Trophoblast cell (in vitro differentiated cells and primary cell): ENCODE results near the gene DLG4.
A peak's percentile ranks its signal among the peaks of the same experiment; 100 is the strongest.

Source experiments
- DNase-seq, 2 donors: peaks; one replicate each; pipeline ENCODE4 v3.0.0-alpha.2; 2016
- H2AFZ ChIP-seq: 2 replicates; pipeline ENCODE4 v1.6.1; 2013; ENCODE audit warnings: low read length, moderate library complexity, mild to moderate bottlenecking; ENCODE audit not compliant: insufficient read depth, poor library complexity
- H2AK5ac ChIP-seq: 2 replicates; pipeline ENCODE4 v1.6.1; 2013; ENCODE audit warnings: mild to moderate bottlenecking, low read length
- H2BK120ac ChIP-seq: 2 replicates; pipeline ENCODE4 v1.6.1; 2013; ENCODE audit warnings: low read length, mild to moderate bottlenecking, moderate library complexity; ENCODE audit not compliant: insufficient read depth, poor library complexity
- H2BK12ac ChIP-seq: 2 replicates; pipeline ENCODE4 v1.6.1; 2013; ENCODE audit warnings: mild to moderate bottlenecking, low read length, moderate library complexity
- H2BK5ac ChIP-seq: 2 replicates; pipeline ENCODE4 v1.6.1; 2013; ENCODE audit warnings: low read length, low read depth, moderate library complexity, mild to moderate bottlenecking; ENCODE audit not compliant: poor library complexity
- H3K14ac ChIP-seq: 2 replicates; pipeline ENCODE4 v1.6.1; 2013; ENCODE audit warnings: mild to moderate bottlenecking, low read length
- H3K18ac ChIP-seq: 2 replicates; pipeline ENCODE4 v1.6.1; 2013; ENCODE audit warnings: mild to moderate bottlenecking, low read length
- H3K23ac ChIP-seq: 2 replicates; pipeline ENCODE4 v1.6.1; 2013; ENCODE audit warnings: low read length
- H3K27ac ChIP-seq: 2 replicates; pipeline ENCODE4 v1.5.1; 2013; ENCODE audit warnings: low read depth, mild to moderate bottlenecking, inconsistent platforms, low read length, moderate library complexity
- H3K27me3 ChIP-seq: 2 replicates; pipeline ENCODE4 v1.6.1; 2013; ENCODE audit warnings: inconsistent platforms, mild to moderate bottlenecking, low read length, moderate library complexity; ENCODE audit not compliant: insufficient read depth
- H3K36me3 ChIP-seq, 2 experiments: 1 replicate in 1 of 2; 2 replicates in 1 of 2; pipeline ENCODE4 v1.6.1; 2013; ENCODE audit warnings: low read length in 2 of 2, mild to moderate bottlenecking in 2 of 2, moderate library complexity in 1 of 2; ENCODE audit not compliant: insufficient read depth in 2 of 2, control insufficient read depth in 1 of 2
- H3K4ac ChIP-seq: 2 replicates; pipeline ENCODE4 v1.6.1; 2013; ENCODE audit warnings: low read depth, mild to moderate bottlenecking, low read length, moderate library complexity
- H3K4me1 ChIP-seq, 2 experiments: 1 replicate in 1 of 2; 2 replicates in 1 of 2; pipeline ENCODE4 v1.6.1; 2013; ENCODE audit warnings: low read length in 2 of 2, mild to moderate bottlenecking in 2 of 2, moderate library complexity in 1 of 2; ENCODE audit not compliant: insufficient read depth in 2 of 2, control insufficient read depth in 1 of 2
- H3K4me2 ChIP-seq: 2 replicates; pipeline ENCODE4 v1.6.1; 2013; ENCODE audit warnings: inconsistent platforms, mild to moderate bottlenecking, low read length, moderate library complexity
- H3K4me3 ChIP-seq: 2 replicates; pipeline ENCODE4 v1.5.1; 2013; ENCODE audit warnings: mild to moderate bottlenecking, low read depth, low read length, inconsistent platforms
- H3K79me1 ChIP-seq: one replicate; pipeline ENCODE4 v1.6.1; 2013; ENCODE audit warnings: low read length
- H3K79me2 ChIP-seq: 2 replicates; pipeline ENCODE4 v1.6.1; 2013; ENCODE audit warnings: low read length, mild to moderate bottlenecking; ENCODE audit not compliant: control insufficient read depth, insufficient read depth, poor library complexity
- H3K9ac ChIP-seq: 2 replicates; pipeline ENCODE4 v1.6.1; 2013; ENCODE audit warnings: mild to moderate bottlenecking, low read length
- H3K9me3 ChIP-seq: 2 replicates; pipeline ENCODE4 v1.6.1; 2013; ENCODE audit warnings: low read depth, mild to moderate bottlenecking, control low read depth, inconsistent platforms, low read length; ENCODE audit not compliant: insufficient read depth
- H4K12ac ChIP-seq: 2 replicates; pipeline ENCODE4 v1.6.1; 2013; ENCODE audit warnings: low read depth, mild to moderate bottlenecking, low read length, moderate library complexity
- H4K8ac ChIP-seq: 2 replicates; pipeline ENCODE4 v1.6.1; 2013; ENCODE audit warnings: low read depth, mild to moderate bottlenecking, low read length, moderate library complexity
- H4K91ac ChIP-seq: one replicate; pipeline ENCODE4 v1.6.1; 2013; ENCODE audit warnings: low read depth, mild to moderate bottlenecking, low read length, moderate library complexity
- WGBS: extraction: QIAGEN DNeasy Blood & Tissue Kit; methylation state at CpG from one replicate; pipeline ENCODE4 v1.1.7; 2013; ENCODE audit warnings: missing lambda C conversion rate; ENCODE audit not compliant: insufficient read length, insufficient coverage; ENCODE audit errors: extremely low coverage; 5-methylcytosine and 5-hydroxymethylcytosine counted together

DLG4 gene

DNA sequence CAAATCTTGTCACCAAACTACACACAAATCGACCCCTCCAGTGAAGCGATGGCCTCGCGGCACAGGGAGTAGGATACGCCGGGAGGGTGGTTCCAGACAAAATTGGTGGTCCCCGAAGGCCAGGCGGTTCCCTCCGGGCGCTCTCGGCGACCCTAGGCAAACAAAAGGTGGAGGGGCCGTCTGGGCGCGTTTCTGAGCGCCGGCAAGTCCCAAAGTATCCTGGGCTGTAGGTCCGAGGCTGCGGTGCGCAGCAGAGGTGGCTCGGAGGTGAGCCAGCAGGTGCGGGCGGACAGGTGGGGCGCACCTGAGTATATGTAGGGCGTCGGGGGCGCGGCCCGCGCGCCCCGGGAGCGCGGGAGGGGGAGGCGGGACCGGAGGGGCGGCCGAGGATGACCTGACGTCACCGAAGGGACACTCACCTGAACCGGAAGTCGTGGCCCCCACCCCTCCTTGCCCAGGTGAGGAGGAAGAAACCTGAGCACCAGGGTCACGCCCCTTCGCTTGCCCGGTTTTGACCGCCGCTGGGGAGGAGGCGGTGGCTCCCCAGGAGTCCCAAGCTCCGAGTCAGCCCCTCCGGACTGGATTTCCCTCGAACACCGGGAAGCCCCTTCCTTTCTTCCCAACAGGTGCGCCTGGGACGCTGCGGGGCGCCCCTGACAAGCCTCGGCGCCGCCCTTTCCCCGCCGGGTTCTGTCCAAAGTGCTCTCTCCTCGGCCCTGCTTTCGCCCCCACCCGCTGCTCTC lies 42.7 kb upstream of the DLG4 start, which contains the start of gene CLDN7:
TSS of gene CLDN7 (minus strand) at position 287 of the 743 bp plus-strand sequence. CDS start 435 bp downstream, outside the sequence.
- Histone ChIP-seq H2BK12ac (peak within 1 kb of the TSS; percentile 47), H3K27ac (peak within 1 kb of the TSS; percentile 84), H3K36me3 (peaks cover 14 to 20% of the 10 kb centered on the region in 2 experiments), H3K79me1 (peaks cover 28% of the 10 kb centered on the region), H3K4me1 (peaks cover 10 to 17% of the 10 kb centered on the region in 2 experiments), H2BK120ac (peak within 1 kb of the TSS; percentile 81), H4K12ac (peak within 1 kb of the TSS; percentile 72), H3K4me2 (peak within 1 kb of the TSS; percentile 68), H2AK5ac (peak within 1 kb of the TSS; percentile 81), H3K23ac (peak within 1 kb of the TSS; percentile 37), H3K14ac (peak within 1 kb of the TSS; percentile 84), H2AFZ (peak within 1 kb of the TSS; percentile 69), H4K91ac (peak within 1 kb of the TSS; percentile 92), H3K9ac (peak within 1 kb of the TSS; percentile 79), H3K9me3 (peaks cover 2% of the 10 kb centered on the region), H2BK5ac (peak within 1 kb of the TSS; percentile 87), H3K27me3 (no peaks in the 10 kb centered on the region), H3K18ac (peak within 1 kb of the TSS; percentile 78), H3K4me3 (peak within 1 kb of the TSS; percentile 87), H3K79me2 (peaks cover 25% of the 10 kb centered on the region), H4K8ac (peak within 1 kb of the TSS; percentile 61), H3K4ac (peak within 1 kb of the TSS; percentile 88)
- WGBS: no CpG with 5 or more reads among the region's 64 CpGs
- DNase-seq: peak; percentile 82 to 85

- H3K18ac ChIP-seq: peak overlapping the region; percentile 68
- H3K4me2 ChIP-seq: peak overlapping the region; percentile 68
- peak overlapping the region; percentile 57 for H2AK5ac ChIP-seq
- peak overlapping the region; percentile 74 for H3K14ac ChIP-seq
- H3K27me3 ChIP-seq: no peaks in the 10 kb centered on the region
- peak overlapping the region; percentile 80 for H2BK5ac ChIP-seq
- H3K4me3 ChIP-seq: peak overlapping the region; percentile 87
- peak overlapping the region; percentile 79 for H3K9ac ChIP-seq
- DNase-seq: peak; percentile 65 to 70
- peak overlapping the region; percentile 66 for H2AFZ ChIP-seq
- H4K12ac ChIP-seq: peak overlapping the region; percentile 72
- peak overlapping the region; percentile 81 for H2BK120ac ChIP-seq
- H3K27ac ChIP-seq: peak overlapping the region; percentile 81
- H3K79me2 ChIP-seq: peaks cover 25% of the 10 kb centered on the region
- peak overlapping the region; percentile 88 for H3K4ac ChIP-seq
- H3K9me3 ChIP-seq: peaks cover 2% of the 10 kb centered on the region
- peak overlapping the region; percentile 61 for H4K8ac ChIP-seq
- no CpG with 5 or more reads among the region's 71 CpGs for WGBS
- H3K79me1 ChIP-seq: peaks cover 28% of the 10 kb centered on the region
- peak overlapping the region; percentile 14 for H3K23ac ChIP-seq
- peaks cover 18 to 25% of the 10 kb centered on the region in 2 experiments for H3K36me3 ChIP-seq
- peak overlapping the region; percentile 80 for H4K91ac ChIP-seq
- peaks cover 10 to 17% of the 10 kb centered on the region in 2 experiments for H3K4me1 ChIP-seq
- peak overlapping the region; percentile 47 for H2BK12ac ChIP-seq
These were observed 41.9 kb upstream of the DLG4 start for GRCh38 chr17:7261379-7262191.

DNA sequence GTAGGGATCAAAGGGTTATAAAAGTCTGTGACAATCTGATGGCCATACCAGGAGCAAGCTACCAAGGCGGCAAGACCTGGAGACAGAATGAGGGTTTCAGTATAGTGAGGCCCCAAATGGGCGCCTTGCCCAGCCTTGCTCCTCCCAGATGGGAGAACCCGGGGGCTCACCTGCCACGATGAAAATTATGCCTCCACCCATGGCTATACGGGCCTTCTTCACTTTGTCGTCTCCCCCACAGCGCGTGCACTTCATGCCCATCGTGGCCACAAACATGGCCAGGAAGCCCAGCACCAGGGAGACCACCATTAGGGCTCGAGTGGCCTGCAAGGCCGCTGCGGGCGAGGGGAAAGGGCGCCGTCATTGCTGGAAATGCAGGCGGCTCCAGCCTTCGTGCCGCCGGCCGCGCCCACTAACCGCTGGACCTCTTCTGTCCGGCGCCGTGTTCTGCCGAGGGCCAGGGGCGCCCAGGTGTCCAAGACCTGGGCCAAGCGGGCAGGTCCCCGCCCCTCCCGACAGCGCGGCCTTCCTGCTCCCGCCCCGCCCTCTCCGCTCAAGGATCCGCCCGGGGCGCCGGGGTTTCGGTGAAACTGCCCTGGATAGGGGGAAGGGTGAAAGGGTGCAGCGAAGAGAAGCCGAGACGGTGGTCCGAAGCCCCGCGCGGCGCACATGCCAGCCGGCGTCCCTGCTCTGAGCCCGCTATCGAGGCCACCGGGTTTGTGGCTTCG lies 41.2 kb upstream of the DLG4 start:
- H3K9me3 ChIP-seq: peaks cover 2% of the 10 kb centered on the region
- H3K9ac ChIP-seq: peak overlapping the region; percentile 79
- H2BK5ac ChIP-seq: peak overlapping the region; percentile 80
- peak; percentile 86 for DNase-seq
- H3K4me3 ChIP-seq: peak overlapping the region; percentile 87
- no peak overlapping the region for H3K23ac ChIP-seq
- peaks cover 25% of the 10 kb centered on the region for H3K79me2 ChIP-seq
- H2AK5ac ChIP-seq: peak overlapping the region; percentile 3
- H3K4me2 ChIP-seq: peak overlapping the region; percentile 68
- peaks cover 10 to 17% of the 10 kb centered on the region in 2 experiments for H3K4me1 ChIP-seq
- H4K8ac ChIP-seq: peak overlapping the region; percentile 61
- H2BK120ac ChIP-seq: peak overlapping the region; percentile 81
- H4K12ac ChIP-seq: peak overlapping the region; percentile 72
- peak overlapping the region; percentile 37 for H2BK12ac ChIP-seq
- H4K91ac ChIP-seq: peak overlapping the region; percentile 80
- H3K27me3 ChIP-seq: no peaks in the 10 kb centered on the region
- peak overlapping the region; percentile 92 for H3K4ac ChIP-seq
- WGBS: no CpG with 5 or more reads among the region's 54 CpGs
- H3K14ac ChIP-seq: peak overlapping the region; percentile 74
- peaks cover 28% of the 10 kb centered on the region for H3K79me1 ChIP-seq
- peak overlapping the region; percentile 66 for H2AFZ ChIP-seq
- H3K36me3 ChIP-seq: peaks cover 23 to 31% of the 10 kb centered on the region in 2 experiments
- peak overlapping the region; percentile 81 for H3K27ac ChIP-seq
- peak overlapping the region; percentile 68 for H3K18ac ChIP-seq

- Histone ChIP-seq H4K91ac (peak overlapping the region; percentile 20), H4K8ac (peak overlapping the region; percentile 65), H3K4me1 (peaks cover 10 to 17% of the 10 kb centered on the region in 2 experiments), H3K36me3 (peaks cover 26 to 34% of the 10 kb centered on the region in 2 experiments), H3K4me3 (no peak overlapping the region), H3K27ac (no peak overlapping the region), H3K79me1 (peaks cover 28% of the 10 kb centered on the region), H3K4me2 (peak overlapping the region; percentile 68), H3K4ac (peak overlapping the region; percentile 92), H2AK5ac (peak overlapping the region; percentile 64), H2AFZ (no peak overlapping the region), H3K27me3 (no peaks in the 10 kb centered on the region), H3K18ac (no peak overlapping the region), H3K23ac (no peak overlapping the region), H2BK5ac (no peak overlapping the region), H3K9me3 (peaks cover 2% of the 10 kb centered on the region), H4K12ac (no peak overlapping the region), H3K79me2 (peaks cover 25% of the 10 kb centered on the region), H2BK120ac (no peak overlapping the region), H3K14ac (no peak overlapping the region), H3K9ac (no peak overlapping the region), H2BK12ac (peak overlapping the region; percentile 37)
- no CpG with 5 or more reads among the region's 4 CpGs for WGBS
- DNase-seq: no peak
These were observed 40.5 kb upstream of the DLG4 start for GRCh38 chr17:7260151-7260550.
